Activated naive CD4-positive, alpha-beta T cell treated with anti-CD3 and anti-CD28 coated beads for 36 hours (primary cell): ENCODE data around the gene BEX3. TPM values are rescaled to one million over a fixed set of nuclear protein-coding genes. Genes with fewer than 3 reads are reported as not detected.

ENCODE experiments used
- CTCF ChIA-PET: fragments of 350-600 bp; sonication (Branson Sonifier 250); formaldehyde crosslinking; loops from one replicate; lab custom pipeline; 2021; ENCODE audit warnings: antibody characterized with exemption; lab: Charles Lee
- DNase-seq: peaks from one replicate; pipeline ENCODE4 v3.0.0-alpha.2; 2020
- H3K27ac Mint-ChIP-seq: one replicate; pipeline ENCODE4 v1.8.0; 2021; ENCODE audit warnings: mild to moderate bottlenecking, mixed read lengths
- H3K27me3 Mint-ChIP-seq: one replicate; pipeline ENCODE4 v1.8.0; 2021; ENCODE audit warnings: low read depth, mixed read lengths
- H3K36me3 Mint-ChIP-seq: one replicate; pipeline ENCODE4 v1.8.0; 2021; ENCODE audit warnings: low read depth, mixed read lengths
- H3K4me1 Mint-ChIP-seq: one replicate; pipeline ENCODE4 v1.8.0; 2021; ENCODE audit warnings: low read depth, mixed read lengths
- H3K4me3 Mint-ChIP-seq: one replicate; pipeline ENCODE4 v1.8.0; 2021; ENCODE audit warnings: mild to moderate bottlenecking, moderate library complexity, mixed read lengths
- H3K9me3 Mint-ChIP-seq: one replicate; pipeline ENCODE4 v1.8.0; 2021; ENCODE audit warnings: mixed read lengths
- intact Hi-C: fragments of 100-400 bp; cut with micrococcal nuclease; formaldehyde crosslinking; loops from one replicate; pipeline ENCODE4 v1.15.1; 2023
- total RNA-seq, 2 experiments: library from RNA; stranded (reverse); gene quantifications; one replicate each; pipeline ENCODE4 v1.2.3, GENCODE V29; 2021

The BEX3 gene
- total RNA-seq, 2 experiments from 2014 or later, result 40.4 to 46.5 TPM

- H3K4me1 Mint-ChIP-seq, result peaks cover 7% of the 10 kb centered on the region
- H3K27ac Mint-ChIP-seq, result no peak overlapping the region
- no peaks in the 10 kb centered on the region for H3K27me3 Mint-ChIP-seq
- H3K36me3 Mint-ChIP-seq, result peaks cover 2% of the 10 kb centered on the region
- intact Hi-C loops, result no loop called here
- DNase-seq, result no peak
- H3K9me3 Mint-ChIP-seq, result no peaks in the 10 kb centered on the region
- H3K4me3 Mint-ChIP-seq, result no peak overlapping the region
- CTCF ChIA-PET, result no interaction called here
Measured at GRCh38 chrX:103360092-103360491, 16.2 kb upstream of the BEX3 start.

DNA sequence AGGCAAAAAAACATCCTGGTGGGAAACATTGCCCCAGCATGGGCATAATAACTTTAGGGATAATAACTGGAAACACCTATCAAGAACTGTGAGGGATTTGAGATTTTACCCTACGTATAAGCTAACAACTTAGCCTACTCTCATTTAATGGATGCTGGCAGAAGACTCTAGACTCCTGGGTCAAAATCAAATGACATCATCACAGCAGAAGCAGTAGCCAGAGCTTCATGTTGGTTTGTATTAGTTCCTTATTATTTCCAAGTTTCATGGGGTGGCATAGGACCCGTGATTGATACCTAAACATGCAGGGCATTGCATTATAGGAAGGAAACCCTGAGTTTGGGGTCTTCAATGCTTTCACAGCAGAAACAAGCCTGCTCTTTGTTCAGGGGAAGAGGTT, 15.4 kb upstream of the BEX3 start:
- intact Hi-C loops, result no loop called here
- Mint-ChIP-seq H3K9me3 (no peaks in the 10 kb centered on the region), H3K27me3 (no peaks in the 10 kb centered on the region), H3K4me1 (peaks cover 5% of the 10 kb centered on the region), H3K27ac (no peak overlapping the region), H3K4me3 (no peak overlapping the region), H3K36me3 (peaks cover 2% of the 10 kb centered on the region)
- CTCF ChIA-PET, result interaction anchor here (0.5 kb wide), 1 partner anchor 244 kb away, joined by 5 read pairs; no protein-coding TSS in a partner anchor
- DNase-seq, result no peak

DNA sequence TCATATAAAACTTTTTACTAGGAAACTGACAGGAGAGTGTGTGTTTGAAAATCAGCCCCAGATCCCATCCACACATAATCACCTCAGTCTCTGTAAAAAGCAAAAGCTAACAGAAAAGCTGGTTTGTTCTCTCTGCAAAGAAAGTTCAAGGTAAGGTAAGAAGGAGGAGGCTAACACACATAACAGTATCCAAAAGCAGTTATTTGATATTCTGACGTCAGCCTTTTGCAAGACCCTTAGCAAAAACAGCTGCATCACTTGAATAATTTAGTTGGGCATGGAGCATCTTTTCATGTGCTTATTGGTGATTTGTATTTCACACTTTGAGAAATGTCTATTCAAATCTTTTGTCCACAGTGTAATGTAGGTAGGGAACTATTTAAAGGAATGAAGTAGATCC, 14.5 kb upstream of the BEX3 start:
- H3K9me3 Mint-ChIP-seq, result no peaks in the 10 kb centered on the region
- H3K4me1 Mint-ChIP-seq, result peaks cover 3% of the 10 kb centered on the region
- intact Hi-C loops, result no loop called here
- CTCF ChIA-PET, result no interaction called here
- no peaks in the 10 kb centered on the region for H3K27me3 Mint-ChIP-seq
- no peak overlapping the region for H3K27ac Mint-ChIP-seq
- no peak for DNase-seq
- no peak overlapping the region for H3K4me3 Mint-ChIP-seq
- peaks cover 2% of the 10 kb centered on the region for H3K36me3 Mint-ChIP-seq

GRCh38 chrX:103362474-103362873, 13.9 kb upstream of the BEX3 start:
- no peak overlapping the region for H3K4me3 Mint-ChIP-seq
- peaks cover 2% of the 10 kb centered on the region for H3K36me3 Mint-ChIP-seq
- no peak overlapping the region for H3K27ac Mint-ChIP-seq
- intact Hi-C loops, result no loop called here
- no peak for DNase-seq
- CTCF ChIA-PET, result no interaction called here
- no peaks in the 10 kb centered on the region for H3K9me3 Mint-ChIP-seq
- H3K27me3 Mint-ChIP-seq, result no peaks in the 10 kb centered on the region
- H3K4me1 Mint-ChIP-seq, result no peaks in the 10 kb centered on the region

DNA sequence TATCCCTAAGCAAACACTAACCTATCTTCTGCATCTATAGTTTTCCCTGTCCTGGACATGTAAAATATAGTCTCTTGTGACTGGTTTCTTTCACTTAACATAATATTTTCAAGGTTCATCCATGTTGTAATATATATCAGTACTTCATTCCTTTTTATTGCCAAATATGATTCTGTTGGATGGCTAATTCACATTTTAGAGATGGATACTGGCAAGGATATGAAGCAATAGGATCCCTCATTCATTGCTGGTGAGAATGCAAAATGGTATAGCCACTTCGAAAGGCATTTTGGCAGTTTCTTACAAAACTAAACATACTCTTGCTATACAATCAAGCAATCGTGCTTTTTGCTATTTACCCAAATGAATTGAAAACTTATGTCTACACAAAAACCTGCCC, 13.3 kb upstream of the BEX3 start:
- intact Hi-C loops, result no loop called here
- DNase-seq, result no peak
- Mint-ChIP-seq H3K4me3 (no peak overlapping the region), H3K9me3 (no peaks in the 10 kb centered on the region), H3K36me3 (no peaks in the 10 kb centered on the region), H3K4me1 (no peaks in the 10 kb centered on the region), H3K27me3 (no peaks in the 10 kb centered on the region), H3K27ac (no peak overlapping the region)
- CTCF ChIA-PET, result interaction anchor here (0.6 kb wide), 1 partner anchor 126 kb away, joined by 3 read pairs; no protein-coding TSS in a partner anchor

DNA sequence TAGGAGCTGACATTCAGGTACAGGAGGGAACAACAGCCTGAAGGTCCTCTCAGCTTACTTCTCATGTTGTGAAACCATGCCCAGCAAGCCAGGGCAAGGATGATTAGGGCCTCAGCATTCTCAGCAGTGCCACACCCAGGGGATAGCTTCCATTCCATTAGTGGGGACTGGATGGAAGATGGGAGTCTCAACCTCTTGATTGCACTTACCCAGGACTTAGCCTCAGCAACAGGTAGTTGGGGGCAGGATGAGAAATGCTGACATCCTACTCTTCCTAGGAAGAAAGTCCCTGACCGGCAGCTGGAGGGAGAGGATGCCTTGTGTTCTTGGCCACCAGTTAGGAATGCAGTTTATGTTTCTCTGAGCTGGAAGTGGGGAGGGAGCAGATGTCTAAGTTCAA, 8.8 kb upstream of the BEX3 start:
- CTCF ChIA-PET, result no interaction called here
- Mint-ChIP-seq H3K4me1 (no peaks in the 10 kb centered on the region), H3K27me3 (no peaks in the 10 kb centered on the region), H3K4me3 (no peak overlapping the region), H3K27ac (no peak overlapping the region), H3K9me3 (no peaks in the 10 kb centered on the region), H3K36me3 (no peaks in the 10 kb centered on the region)
- no peak for DNase-seq
- intact Hi-C loops, result no loop called here

DNA sequence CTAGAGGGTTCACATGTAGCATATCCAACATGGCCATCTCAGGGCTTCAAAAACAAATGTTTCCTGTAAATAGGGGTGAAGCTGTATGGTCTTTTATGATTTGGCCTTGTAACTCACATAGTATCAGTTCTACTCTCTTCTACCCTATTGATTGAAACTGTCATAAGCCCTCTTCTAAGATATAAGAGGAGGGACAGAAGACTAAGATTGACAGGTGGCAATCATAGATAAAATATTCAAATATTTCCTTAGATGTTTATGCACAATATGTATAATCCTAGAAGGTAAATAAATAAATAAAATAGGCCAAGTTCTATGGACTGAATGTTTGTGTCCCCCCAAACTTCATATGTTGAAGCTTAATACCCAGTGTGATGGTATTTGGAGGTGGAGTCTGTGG, 6.9 kb upstream of the BEX3 start:
- H3K9me3 Mint-ChIP-seq, result no peaks in the 10 kb centered on the region
- H3K4me1 Mint-ChIP-seq, result no peaks in the 10 kb centered on the region
- no peak overlapping the region for H3K4me3 Mint-ChIP-seq
- H3K27ac Mint-ChIP-seq, result no peak overlapping the region
- H3K36me3 Mint-ChIP-seq, result no peaks in the 10 kb centered on the region
- H3K27me3 Mint-ChIP-seq, result no peaks in the 10 kb centered on the region
- intact Hi-C loops, result no loop called here
- CTCF ChIA-PET, result no interaction called here
- no peak for DNase-seq

DNA sequence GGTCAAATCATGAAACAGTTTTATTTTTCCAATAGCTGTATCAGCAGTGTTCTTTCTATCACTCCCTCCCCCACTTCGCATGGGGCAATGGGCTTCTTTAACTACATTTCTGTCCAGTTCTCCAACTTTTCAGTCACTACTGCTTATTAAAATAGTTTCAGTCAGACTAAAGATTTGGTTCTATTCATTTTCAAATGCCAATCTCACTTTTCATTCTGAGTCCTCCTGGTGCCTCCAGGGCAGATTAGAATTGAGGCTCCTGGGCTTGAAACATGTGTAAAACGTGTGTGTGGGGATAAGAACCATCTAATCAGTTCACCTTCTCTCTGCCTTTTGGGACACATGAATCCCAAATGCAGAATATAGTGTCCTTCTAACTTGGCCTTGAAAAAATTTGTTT, 3.5 kb upstream of the BEX3 start:
- no peak for DNase-seq
- Mint-ChIP-seq H3K36me3 (peaks cover 2% of the 10 kb centered on the region), H3K27ac (no peak overlapping the region), H3K27me3 (no peaks in the 10 kb centered on the region), H3K4me1 (peaks cover 5% of the 10 kb centered on the region), H3K9me3 (no peaks in the 10 kb centered on the region), H3K4me3 (no peak overlapping the region)
- intact Hi-C loops, result no loop called here
- CTCF ChIA-PET, result no interaction called here

DNA sequence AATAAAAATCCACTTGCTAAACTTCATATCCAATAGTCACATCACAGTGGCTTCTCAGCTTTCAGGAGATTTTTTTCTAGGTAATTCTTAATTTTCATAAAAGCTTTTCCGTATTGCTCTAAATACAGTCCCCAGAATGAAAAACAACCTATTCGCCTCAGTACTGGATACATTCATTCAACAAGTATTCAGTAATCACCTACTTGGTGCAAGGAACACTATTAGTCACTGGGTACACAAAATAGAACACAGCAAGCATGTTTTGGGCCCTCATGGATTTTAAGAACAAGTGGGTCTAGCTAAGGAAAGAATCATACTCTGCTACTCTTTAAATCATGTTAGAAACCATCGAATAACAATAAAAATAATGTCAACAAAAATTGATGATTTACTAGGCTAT, 2.8 kb upstream of the BEX3 start:
- H3K27ac Mint-ChIP-seq, result no peak overlapping the region
- H3K4me3 Mint-ChIP-seq, result no peak overlapping the region
- no peak for DNase-seq
- intact Hi-C loops, result no loop called here
- H3K9me3 Mint-ChIP-seq, result no peaks in the 10 kb centered on the region
- peaks cover 5% of the 10 kb centered on the region for H3K4me1 Mint-ChIP-seq
- peaks cover 2% of the 10 kb centered on the region for H3K36me3 Mint-ChIP-seq
- H3K27me3 Mint-ChIP-seq, result no peaks in the 10 kb centered on the region
- CTCF ChIA-PET, result no interaction called here

- Mint-ChIP-seq H3K36me3 (peaks cover 2% of the 10 kb centered on the region), H3K4me3 (peak overlapping the region; percentile 76), H3K9me3 (no peaks in the 10 kb centered on the region), H3K4me1 (peaks cover 5% of the 10 kb centered on the region), H3K27ac (no peak overlapping the region), H3K27me3 (no peaks in the 10 kb centered on the region)
- DNase-seq, result no peak
- intact Hi-C loops, result loop anchor here (2.0 kb wide), 2 partner anchors 28 to 66 kb away; partner anchors contain the start of gene BEX2
- CTCF ChIA-PET, result no interaction called here
Measured at GRCh38 chrX:103376979-103377324, 614 bp downstream of the BEX3 start.

DNA sequence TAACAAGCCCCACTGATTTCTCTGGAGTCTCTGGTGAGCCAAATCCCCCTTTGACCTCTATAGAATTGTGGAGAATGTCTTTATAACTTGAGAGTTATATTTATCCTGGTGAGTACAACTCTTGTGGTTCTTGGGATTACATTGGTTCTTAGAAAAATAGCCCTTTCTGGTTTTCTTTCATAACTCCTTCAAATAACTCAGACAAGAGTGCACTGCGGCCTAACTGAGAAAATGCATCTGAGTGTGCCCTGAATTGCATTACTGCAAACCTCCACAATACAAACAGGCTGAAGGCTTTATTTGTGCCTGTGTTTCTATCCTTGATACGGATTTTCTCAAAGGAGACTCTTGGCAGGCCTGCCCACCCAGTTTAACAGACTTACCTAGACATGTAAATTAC, 2.7 kb downstream of the BEX3 start:
- DNase-seq, result no peak
- no peak overlapping the region for H3K27ac Mint-ChIP-seq
- no peaks in the 10 kb centered on the region for H3K9me3 Mint-ChIP-seq
- intact Hi-C loops, result no loop called here
- peaks cover 5% of the 10 kb centered on the region for H3K4me1 Mint-ChIP-seq
- CTCF ChIA-PET, result no interaction called here
- no peak overlapping the region for H3K4me3 Mint-ChIP-seq
- H3K36me3 Mint-ChIP-seq, result peaks cover 2% of the 10 kb centered on the region
- no peaks in the 10 kb centered on the region for H3K27me3 Mint-ChIP-seq

DNA sequence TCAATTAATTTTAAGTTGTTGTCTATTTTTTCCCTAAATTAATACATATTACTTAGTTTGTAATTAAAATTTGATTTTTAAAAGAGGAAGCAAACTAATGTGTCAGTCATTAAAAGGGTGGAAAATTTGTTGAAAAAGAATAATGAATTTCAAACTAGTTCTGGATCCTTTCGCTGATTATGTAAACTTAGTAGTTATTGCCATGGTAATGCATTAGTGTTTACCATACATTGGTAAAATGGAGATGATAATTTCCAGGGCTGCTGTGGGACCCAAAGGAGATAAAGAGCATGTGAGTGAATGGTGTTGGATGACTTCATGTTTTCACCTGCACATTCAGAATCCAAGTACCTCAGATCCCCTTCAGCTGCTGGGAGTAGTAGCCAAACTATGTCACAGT, 6.5 kb downstream of the BEX3 start:
- H3K36me3 Mint-ChIP-seq, result no peaks in the 10 kb centered on the region
- no peak overlapping the region for H3K4me3 Mint-ChIP-seq
- intact Hi-C loops, result no loop called here
- H3K4me1 Mint-ChIP-seq, result no peaks in the 10 kb centered on the region
- H3K27me3 Mint-ChIP-seq, result no peaks in the 10 kb centered on the region
- no peak overlapping the region for H3K27ac Mint-ChIP-seq
- H3K9me3 Mint-ChIP-seq, result no peaks in the 10 kb centered on the region
- no peak for DNase-seq
- CTCF ChIA-PET, result interaction anchor here (0.6 kb wide), 1 partner anchor 449 kb away, joined by 6 read pairs; the partner anchor contains the start of gene RAB9B

DNA sequence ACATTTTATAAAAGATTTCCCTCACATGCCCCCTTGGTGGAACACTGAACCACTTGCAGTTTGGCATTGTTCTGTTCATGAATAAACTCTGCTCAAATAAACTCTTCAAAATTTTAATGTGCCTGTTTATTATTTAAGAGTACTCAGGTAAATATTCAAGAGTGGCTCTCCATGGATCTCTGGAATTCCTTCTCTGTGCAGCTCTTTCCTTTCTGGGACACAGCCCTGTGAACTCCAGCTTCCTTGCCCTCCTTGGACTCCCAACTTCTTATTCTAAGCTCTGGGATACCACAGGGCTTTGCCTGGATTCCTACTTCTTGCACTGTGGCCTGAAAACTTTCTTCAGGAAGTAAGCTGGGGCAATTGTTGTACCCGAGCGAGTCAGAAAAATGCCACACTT, 8.3 kb downstream of the BEX3 start:
- H3K4me3 Mint-ChIP-seq, result no peak overlapping the region
- no peak overlapping the region for H3K27ac Mint-ChIP-seq
- no peaks in the 10 kb centered on the region for H3K27me3 Mint-ChIP-seq
- DNase-seq, result no peak
- no peaks in the 10 kb centered on the region for H3K36me3 Mint-ChIP-seq
- CTCF ChIA-PET, result no interaction called here
- no peaks in the 10 kb centered on the region for H3K4me1 Mint-ChIP-seq
- H3K9me3 Mint-ChIP-seq, result no peaks in the 10 kb centered on the region
- intact Hi-C loops, result no loop called here
